ENCODE measurements around the gene APOB.

APOB gene

DNA sequence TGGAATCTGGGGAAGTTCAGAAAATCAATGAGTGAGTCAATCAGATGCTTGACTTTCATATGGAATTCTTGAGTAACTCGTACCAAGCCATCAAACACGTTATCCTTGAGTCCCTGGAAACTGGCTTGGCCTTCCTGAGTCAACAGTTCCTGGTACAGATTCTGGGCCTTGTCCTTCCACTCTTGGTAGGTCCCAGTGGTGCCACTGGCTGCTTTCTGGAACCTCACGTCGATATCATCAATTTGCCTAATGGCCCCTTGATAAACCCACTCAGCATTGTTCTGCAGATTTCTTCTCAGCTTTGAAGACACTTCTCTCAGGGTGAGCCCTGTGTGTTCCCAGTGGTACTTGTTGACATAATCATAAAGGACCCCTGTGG is 41.1 kb downstream of the APOB start:
- DNase-seq (ENCODE audit: low read depth in 2 of 2): no peak

DNA sequence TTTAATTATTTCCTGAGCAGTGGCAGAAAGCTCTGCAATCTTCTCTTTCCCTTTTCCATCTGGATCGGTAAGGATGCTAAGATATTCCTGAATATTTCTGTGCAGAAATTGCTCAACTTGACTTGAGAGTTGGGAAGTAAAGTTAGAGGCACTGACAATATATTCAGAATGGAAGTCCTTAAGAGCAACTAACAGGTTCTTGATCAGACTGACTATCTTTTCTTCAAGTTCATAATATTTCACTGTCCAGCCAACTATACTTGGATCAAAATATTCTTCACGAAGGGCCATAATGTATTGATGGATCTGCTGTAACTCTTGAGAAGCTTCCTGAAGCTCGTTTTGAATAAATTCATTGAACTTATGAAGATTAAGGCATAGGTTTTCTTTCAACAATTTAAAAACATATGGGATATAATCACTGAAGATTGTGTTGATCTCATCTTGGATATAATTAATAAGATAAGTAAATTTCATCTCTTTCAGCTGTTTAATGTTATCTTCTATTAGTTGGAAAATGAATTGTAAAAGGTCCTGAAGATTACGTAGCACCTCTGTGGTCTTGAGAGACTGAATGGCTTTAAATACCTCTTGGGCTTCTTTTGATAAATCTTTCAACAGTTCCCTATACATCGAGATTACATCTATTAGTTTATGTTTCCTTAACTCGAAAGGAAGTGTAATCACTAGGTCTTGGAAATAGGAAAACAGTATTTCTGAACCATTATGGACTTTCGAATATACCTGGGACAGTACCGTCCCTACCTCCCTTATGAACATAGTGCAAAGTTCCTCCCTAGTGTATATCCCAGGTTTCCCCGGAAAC is 41.7 kb downstream of the APOB start:
- no peak for DNase-seq (ENCODE audit: low read depth in 2 of 2)

DNA sequence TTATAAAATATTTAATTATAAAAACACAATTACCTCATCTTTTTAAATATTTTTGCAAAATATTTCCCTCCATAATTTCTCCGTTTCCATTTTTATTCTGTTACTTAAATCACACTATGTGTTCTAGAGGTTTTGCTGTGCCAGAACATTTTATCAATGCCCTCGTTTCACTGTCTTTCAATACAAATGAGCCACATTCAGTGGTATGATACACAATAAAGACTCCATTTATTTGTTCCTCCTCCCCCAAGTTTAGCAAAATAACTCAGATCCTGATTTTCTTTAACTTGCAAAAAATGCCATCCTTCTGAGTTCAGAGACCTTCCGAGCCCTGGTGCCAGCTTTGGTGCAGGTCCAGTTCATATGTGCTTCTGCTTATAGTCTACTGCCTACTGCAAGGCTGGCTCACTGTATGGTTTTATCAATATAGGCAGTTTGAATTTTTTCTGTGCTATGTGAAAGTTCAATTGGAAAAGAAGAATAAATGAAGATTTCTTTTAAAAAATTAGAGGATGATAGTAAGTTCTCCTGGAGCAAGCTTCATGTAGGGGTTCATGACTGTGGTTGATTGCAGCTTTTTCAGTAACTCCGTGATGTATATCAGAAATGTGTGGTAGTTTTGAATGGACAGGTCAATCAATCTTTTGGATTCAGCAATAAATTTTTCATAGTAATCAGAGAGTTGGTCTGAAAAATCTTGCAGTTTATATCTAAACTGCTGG is 42.5 kb downstream of the APOB start:
- no peak for DNase-seq (ENCODE audit: low read depth in 2 of 2)

DNA sequence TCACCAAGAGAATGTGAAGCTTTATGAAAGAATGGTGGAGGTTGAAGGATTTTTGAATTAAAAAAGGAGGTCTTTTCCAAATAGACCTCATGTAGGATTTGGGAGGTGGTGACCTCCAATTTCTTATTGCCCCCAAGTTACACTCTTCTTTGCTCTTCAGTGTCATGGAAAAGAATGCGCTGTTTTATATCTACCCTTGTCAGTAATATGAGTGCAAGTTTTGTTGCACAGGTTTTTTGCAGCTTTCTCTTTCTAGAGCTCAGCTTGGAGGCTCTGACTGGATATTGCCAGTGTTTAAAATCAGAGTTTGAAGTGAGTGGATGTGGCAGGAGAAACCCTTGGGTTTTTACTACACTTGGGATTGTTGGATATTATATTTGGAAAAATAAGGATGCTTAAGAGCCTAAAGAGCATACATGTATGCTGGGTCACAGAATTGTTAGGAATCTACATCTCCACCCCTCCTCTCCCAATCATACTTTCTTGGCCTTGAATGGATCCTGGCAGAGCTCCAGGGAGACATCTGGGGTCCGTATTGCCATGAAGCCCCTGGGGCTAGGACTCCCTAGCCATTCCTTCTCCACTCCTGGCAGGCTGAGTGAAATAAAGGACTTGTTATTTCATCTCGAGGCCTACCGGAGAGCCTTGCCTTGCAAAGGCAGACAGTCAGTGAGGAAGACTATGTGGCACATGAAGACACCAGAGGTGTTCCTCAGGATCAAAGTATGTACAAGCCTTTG is 43.8 kb downstream of the APOB start:
- DNase-seq (ENCODE audit: low read depth in 2 of 2): no peak

DNA sequence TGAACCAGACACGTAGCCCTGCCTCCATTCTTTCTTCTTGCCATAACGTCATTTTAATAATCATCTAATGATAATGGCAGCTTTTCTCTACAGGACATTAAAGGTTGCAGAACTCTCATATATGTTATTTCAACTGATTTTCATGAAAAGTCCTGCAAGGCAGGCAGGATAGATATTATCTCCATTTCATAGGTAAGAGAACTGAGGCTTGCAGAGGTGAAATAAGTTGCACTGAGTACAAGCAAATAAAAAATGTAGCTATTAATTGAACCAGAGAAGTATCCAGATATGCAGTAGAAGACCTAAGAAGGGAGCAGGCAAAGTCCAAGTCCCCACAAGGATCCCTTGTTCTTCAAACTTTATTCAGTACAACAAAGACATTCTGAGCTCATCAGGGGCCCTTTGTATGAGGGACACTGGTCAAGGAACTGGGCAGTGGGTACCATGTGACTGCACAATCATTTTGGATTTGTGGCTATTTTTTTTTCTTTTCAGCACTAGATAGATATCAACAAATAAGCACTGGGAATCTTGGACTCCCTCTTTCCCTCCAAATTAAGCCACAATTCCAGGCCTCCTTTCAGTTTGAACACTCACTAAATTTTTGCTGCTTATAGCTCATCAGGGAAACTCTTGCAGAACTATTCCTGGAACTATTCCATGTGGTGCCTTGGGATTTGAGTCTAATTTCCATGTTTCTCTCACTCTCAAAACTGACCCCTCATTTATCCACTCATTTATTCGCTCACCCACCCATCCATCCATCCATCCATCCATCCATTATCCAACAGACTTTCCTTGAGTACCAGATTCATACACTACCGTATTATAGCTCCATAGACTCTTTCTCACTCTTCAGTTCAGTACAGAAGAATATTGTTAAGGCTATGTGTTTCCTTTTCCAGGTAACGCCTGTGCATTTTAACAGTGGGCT is 44.6 kb downstream of the APOB start:
- no peak for DNase-seq (ENCODE audit: low read depth in 2 of 2)

DNA sequence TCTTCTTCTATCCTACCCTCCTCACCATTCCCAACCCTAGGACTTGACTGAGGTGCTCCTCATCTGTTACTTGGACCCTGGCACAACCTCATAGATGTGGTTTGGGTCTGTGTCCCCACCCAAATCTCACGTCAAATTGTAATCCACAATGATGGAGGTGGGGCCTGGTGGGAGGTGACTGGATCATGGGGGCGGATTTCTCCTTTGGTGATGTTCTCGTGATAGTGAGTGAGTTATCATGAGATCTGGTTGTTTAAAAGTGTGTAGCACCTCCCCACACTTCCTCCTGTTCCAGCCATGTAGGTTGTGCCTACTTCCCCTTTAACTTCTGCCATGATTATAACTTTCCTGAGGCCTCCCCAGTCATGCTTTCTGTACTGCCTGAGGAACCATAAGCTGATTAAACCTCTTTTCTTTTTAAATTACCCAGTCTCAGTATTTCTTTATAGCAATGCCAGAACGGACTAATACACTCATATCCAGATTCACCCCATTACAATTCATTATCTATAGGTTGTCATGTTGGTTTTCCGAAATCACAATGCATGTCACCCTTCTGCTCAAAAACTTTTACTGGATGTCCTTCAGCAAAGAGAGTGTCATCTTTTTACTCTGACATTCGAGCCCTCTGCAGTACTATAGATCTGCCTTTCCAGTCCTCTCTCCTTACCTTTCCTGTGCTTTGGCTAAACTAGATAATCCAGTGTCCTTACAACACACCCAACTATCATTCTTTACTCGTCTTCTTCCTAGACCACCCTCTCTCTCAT is 45.7 kb downstream of the APOB start:
- no peak for DNase-seq (ENCODE audit: low read depth in 2 of 2)

DNA sequence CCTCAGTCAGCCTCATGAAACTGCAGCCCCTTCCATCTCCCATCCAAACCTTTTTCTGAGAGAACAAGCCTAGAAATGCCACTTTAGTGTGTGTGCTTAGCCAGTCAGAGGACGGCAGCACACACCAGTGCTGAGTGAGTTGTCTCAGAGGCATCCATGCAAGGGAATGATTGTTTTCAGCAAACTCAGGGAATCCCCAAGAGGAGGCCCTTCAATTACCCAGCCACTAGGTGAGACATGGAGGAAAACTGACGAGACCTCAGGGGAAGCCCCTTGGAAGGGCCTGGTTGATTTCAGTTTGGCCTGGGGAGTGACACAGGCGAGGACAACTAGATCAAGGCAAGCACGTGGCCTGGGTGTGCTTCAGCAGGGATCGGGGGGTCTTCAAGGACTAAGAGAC is 49.7 kb downstream of the APOB start:
- no peak for DNase-seq (ENCODE audit: low read depth in 2 of 2)

DNA sequence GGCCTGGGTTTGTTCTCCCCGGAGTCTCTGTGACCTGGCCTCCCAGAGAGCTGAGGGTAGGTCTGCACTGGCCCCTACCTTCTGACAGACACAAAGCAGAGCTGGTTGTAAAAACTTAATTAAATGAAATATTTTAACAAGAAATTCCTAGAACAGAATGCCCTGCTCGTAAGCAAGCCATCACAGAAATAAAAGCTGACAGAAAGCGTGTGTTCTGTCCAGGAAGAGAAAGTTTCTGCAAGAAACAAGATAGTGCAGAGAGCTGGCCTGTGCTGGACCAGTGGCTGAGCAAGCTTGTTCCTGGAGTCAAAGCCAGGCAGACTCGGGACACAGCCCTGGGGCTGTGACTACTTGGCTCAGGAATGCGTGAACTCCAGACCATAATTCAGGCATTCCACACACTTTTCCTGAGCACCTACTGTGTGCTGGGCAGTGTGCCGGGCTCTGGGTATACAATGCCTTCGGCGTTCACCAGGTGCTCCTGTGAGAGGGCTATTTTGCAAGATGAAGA is 51.6 kb downstream of the APOB start:
- DNase-seq (ENCODE audit: low read depth in 2 of 2): no peak

DNA sequence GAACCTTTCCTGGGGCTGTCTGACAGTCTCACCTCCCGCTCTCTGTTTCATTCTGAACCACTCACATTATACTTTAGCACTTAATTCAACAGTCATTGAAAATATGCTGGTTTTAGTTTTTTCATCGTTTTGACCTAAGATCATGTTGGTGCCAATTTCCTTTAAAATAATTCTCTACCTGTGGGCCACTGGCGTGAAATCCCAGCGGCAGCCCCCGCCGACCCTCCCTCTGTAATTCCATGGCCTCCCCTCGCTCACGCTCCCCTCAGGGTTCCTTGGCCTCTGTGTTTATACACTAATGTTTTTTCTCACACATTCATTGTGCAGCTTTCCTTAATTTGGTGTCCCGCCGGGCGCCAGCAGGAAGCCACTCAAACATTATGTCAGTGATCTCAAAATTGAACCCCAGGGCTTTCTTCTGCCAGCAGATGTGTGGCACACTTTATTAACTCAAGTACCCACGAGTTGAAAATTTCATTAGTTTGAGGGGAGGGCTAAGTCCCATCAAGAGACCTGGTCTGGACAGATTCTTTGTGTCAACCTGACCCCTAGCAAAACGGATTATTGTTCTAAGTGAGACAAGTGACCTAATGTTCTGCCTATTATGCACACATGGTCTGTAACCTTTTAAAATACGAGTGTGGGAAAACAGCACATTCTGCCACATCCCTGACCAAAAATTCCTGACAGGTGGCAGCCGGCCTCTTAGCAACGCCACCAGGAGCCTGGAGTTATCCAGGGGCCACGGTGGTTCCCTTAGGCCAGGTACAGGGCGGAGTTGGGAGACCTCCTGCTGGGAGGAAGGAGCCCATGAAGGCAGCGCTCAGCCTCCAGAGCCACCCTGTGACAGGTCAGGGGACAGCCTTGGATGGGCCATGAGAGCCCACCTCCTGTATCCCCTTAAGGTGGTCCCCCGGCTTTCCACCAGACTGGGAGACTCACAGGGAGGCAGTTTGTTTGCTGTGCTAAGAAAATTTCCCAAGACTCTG is 53.1 kb downstream of the APOB start:
- DNase-seq (ENCODE audit: low read depth in 2 of 2): no peak

DNA sequence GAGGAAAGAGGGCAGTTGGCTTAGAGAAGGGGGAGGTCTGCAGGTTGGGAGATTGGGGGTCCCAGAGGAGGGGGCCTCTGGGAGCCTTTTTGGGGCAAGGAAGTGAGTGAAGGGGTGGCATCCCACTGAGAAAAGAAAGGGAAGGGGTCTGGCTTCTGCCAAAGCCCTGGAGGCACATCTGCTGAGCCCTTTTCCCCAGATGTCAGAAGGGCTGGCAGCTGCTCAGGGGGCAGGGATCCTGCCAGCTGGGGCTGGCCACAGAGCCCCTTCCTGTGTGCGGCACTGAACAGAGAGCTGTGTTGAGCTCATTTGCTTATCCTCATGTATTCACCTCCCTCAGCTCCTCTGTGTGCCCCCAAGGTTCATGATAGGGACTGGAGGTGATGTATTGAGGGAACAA is 54.5 kb downstream of the APOB start:
- DNase-seq (ENCODE audit: low read depth in 2 of 2): no peak

DNA sequence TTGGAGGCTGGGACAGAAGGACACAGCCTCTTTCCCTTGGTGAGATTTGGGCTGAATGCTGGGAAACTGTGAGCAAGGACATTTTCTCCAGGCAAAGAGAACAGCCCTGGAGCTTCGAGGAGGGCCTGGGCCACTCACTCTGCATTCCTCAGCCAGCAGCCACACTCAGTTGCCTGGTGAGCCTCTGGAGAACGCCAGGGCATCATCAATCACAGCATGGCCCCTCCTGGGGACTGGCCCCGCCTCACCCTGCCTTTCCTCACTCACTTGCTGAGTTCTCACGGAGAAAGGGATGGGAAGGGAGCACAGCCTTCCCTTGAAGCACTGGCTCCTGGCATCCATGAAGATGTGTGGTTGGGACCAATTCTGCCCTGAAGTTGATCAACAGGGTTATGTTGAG is 55.0 kb downstream of the APOB start:
- no peak for DNase-seq (ENCODE audit: low read depth in 2 of 2)

DNA sequence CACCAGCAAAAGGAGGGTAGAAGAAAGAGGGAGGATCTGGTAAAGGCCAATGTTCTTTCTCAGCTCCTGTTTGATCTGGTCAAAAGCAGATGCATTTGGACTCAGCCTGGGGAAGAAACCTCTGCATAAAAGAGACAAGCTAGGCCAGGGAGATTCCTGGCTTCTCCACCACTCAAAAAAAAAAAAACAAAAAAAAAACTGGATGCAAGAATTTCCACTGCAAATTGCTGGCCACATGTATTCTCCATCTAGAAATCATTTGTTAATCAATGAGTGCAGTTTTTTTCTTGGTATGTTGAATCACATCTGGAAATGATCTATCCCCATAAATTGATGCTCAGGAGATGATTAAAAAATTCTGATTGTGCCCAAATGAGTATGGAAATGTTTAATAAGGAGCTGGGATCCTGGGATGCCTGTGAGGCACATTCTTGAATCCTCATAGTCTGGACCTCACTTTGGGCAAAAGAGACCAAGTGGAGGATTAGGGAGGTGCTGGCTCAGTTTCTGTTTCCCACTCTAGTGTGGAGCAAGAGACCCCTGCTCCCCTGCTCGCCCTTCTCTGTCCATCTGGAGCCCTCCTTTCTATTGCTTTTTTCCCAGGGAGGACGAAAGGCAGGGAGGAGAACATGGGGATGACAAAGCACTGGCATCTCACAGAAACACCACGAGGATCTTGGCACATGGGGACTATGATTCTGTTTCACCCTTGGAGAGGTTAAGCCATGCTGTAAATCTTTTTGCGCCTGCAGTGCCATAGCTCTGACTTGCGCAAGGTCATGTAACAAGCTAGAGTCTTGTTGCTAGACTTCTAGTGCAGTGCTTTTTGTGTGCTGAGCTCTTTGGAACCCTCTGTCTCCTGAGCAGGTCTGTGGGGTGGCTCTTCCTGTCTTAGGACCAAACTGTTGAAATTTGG is 57.6 kb downstream of the APOB start:
- no peak for DNase-seq (ENCODE audit: low read depth in 2 of 2)

DNA sequence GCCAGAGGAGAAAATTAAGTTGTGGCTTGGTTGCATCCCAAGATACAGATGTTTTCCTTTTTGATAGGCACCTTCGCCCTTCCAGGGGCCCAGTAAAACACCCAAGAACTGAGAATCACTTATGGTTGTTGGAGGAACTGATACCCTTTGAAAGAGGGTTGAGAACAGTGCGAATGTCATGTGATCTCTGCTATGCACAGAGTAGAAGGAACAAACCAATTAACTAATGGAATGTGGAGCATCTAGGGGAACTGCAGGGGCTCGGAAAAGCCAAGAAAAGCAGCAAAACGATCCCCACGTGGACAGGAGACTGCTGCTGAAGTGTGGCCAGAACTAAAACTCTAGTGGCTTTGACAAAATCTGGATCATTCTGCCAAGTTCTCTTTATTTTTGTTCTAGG is 58.8 kb downstream of the APOB start:
- no peak for DNase-seq (ENCODE audit: low read depth in 2 of 2)

DNA sequence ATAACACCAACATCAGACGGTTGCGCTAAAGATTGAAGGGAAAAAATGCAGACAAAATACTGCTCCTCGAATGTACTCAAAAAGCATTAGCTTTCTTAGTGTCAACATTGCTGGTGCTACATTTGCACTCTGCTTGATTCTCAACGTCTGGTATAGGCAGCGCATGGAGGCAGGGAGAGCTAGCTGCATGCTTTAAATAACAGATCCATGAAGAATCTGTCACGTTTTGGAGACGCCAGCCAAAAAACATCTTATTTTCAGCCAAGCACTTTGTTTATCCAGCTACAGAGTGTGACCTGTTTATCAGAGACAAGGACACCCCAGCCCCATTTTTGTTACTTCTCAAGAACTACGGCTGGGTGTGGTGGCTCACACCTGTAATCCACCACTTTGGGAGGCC is 59.5 kb downstream of the APOB start:
- no peak for DNase-seq (ENCODE audit: low read depth in 2 of 2)

DNA sequence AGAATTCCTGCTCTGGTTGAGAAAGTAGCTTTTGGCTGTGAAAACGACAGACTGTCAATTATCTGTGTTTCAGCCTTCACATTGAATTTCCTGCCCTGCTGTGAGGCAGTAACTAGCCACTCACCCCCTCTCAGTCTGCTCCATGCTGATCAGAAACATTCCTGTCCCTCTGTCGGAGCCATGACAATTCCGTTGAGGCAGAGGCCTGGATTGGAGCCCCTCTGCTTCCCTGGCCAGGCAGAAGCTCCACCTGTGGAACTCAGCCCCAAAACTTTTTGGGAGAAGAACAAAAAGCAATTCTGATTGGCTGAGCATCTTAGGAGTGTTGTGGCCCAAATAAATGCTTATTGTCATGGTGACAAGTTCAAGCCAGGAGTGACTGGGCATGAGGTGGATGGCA is 60.0 kb downstream of the APOB start:
- no peak for DNase-seq (ENCODE audit: low read depth in 2 of 2)

DNA sequence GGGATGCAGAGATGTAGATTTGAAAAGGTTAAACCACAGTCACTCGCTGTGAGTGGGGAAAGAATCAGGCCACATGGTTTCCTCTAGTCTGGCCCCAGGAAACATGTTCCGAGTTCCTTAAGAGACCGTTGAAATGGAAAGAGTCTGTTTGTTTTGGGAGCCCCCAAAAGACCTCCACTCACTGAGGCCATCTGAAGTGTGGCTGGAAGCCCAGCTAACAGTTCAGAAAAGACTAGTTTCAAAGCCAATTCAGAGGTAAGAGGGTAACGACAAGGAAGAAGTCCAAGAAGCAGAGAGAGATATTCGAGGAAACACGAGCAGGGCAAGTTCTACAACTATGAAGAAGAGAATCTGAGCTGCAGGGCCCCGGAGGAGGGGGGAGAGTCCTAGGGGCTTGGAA is 61.0 kb downstream of the APOB start:
- no peak for DNase-seq (ENCODE audit: low read depth in 2 of 2)

DNA sequence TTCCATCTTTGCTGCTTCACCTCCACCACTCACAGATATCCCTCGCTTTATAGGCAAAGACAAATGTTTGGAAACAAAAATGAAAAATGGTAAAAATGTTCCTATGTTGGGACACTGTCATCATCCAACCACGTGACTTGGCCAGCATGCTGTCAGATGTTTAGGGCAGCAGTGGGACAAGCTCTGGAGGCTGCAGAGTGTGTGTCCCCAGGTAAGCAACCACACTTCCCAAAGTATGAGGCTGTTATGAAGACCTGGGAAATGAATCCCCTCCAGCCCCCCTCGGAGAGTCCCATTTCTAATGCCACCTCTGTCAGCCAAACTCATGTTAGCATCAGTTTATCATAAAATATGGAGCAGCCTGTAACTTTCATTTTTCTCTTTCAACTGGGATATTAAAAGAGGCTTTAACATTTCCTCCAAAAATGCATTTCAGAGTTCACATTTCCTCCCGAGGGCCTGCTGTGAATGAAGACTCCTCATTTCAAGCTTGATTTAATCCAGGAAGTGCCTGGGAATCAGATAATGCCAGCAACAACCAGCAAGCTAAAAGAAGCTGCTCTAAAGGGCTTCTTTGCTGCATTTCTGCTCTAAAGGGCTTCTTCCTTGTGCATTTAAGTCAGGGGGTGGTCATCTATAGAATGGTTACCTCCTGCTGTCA is 66.2 kb downstream of the APOB start:
- DNase-seq (ENCODE audit: low read depth in 2 of 2): no peak

DNA sequence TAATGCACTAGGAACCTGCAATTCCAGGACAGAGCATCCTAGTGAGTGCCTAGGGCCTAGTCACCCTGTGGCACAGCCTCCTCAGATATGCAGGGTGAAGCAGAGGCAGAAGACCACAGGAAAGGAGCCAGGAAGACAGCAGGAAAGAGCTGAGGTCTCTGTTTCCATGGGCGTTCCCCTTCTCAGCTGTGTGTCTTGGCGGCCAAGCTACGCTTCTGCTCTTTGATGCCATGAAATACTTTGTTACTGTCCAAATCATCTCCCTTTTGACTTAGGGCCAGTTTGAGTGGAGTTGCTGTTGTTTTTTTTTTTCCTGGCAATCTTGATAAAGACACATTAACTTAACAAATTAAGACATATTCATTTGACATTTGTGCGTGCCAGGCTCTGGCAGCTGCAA is 67.3 kb downstream of the APOB start:
- DNase-seq (ENCODE audit: low read depth in 2 of 2): no peak
